HEK293 (cell line): ENCODE data around the gene TSPAN1.

Experiments used
- CTCF ChIA-PET: fragments of 350-600 bp; formaldehyde crosslinking; extraction: SDS; loops from one replicate; lab custom pipeline; 2021; ENCODE audit warnings: antibody characterized with exemption; lab: Yijun Ruan, JAX
- POLR2A ChIA-PET: fragments of 300-600 bp; formaldehyde crosslinking; extraction: SDS; loops from one replicate; lab custom pipeline; 2020; ENCODE audit warnings: antibody characterized with exemption, inconsistent platforms; lab: Yijun Ruan, JAX
- H3K27ac ChIP-seq: fragments of 200-500 bp; sonication (Bioruptor generic); 2 replicates; pipeline ENCODE4 v1.5.1; 2014; ENCODE audit warnings: low read depth, low read length, control low read depth, inconsistent platforms; ENCODE audit errors: extremely low read depth
- H3K36me3 ChIP-seq, 2 experiments: fragments of 200-500 bp in 1 of 2; sonication (Bioruptor generic) in 1 of 2; 1 replicate in 1 of 2; 2 replicates in 1 of 2; pipeline ENCODE4 v1.5.1; 2014 to 2017; ENCODE audit warnings: inconsistent platforms in 2 of 2, low read length in 2 of 2; ENCODE audit not compliant: control insufficient read depth in 2 of 2, insufficient read depth in 1 of 2
- H3K4me1 ChIP-seq: fragments of 200-500 bp; sonication (Bioruptor generic); 2 replicates; pipeline ENCODE4 v1.5.1; 2014; ENCODE audit warnings: mild to moderate bottlenecking, low read length, inconsistent platforms; ENCODE audit not compliant: control insufficient read depth, insufficient read depth
- H3K4me3 ChIP-seq: 2 replicates; pipeline ENCODE4 v1.5.1; 2011; ENCODE audit warnings: low read depth, mild to moderate bottlenecking, control low read depth, low read length, moderate library complexity
- H3K9me3 ChIP-seq: fragments of 200-500 bp; sonication (Bioruptor generic); 2 replicates; pipeline ENCODE4 v1.5.1; 2014; ENCODE audit warnings: low read depth, low read length, inconsistent platforms; ENCODE audit not compliant: control insufficient read depth, insufficient read depth
- HOXC10 ChIP-seq: sonication (generic); formaldehyde crosslinking; IDR thresholded peaks from 2 replicates; pipeline ENCODE4 v1.8.1; 2023; ENCODE audit warnings: mild to moderate bottlenecking, missing genetic modification reagents
- KLF9 ChIP-seq: fragments of 450-650 bp; formaldehyde crosslinking; IDR thresholded peaks from 2 replicates; pipeline ENCODE4 v1.5.1; 2016; ENCODE audit warnings: missing biosample characterization, missing genetic modification characterization, low read depth
- SALL2 ChIP-seq: fragments of 450-650 bp; formaldehyde crosslinking; IDR thresholded peaks from 2 replicates; pipeline ENCODE4 v1.5.0; 2017; ENCODE audit warnings: missing biosample characterization, mild to moderate bottlenecking, missing genetic modification characterization, borderline replicate concordance
- SP3 ChIP-seq: fragments of 450-650 bp; formaldehyde crosslinking; IDR thresholded peaks from 2 replicates; pipeline ENCODE4 v1.5.1; 2016; ENCODE audit warnings: missing biosample characterization, missing genetic modification characterization
- ZBTB21 ChIP-seq: fragments of 450-650 bp; formaldehyde crosslinking; IDR thresholded peaks from 2 replicates; pipeline ENCODE4 v1.5.1; 2017; ENCODE audit warnings: missing biosample characterization, missing genetic modification characterization
- ZNF350 ChIP-seq: fragments of 450-650 bp; formaldehyde crosslinking; IDR thresholded peaks from 2 replicates; pipeline ENCODE4 v1.5.0; 2017; ENCODE audit warnings: missing biosample characterization, mild to moderate bottlenecking, missing genetic modification characterization
- ZNF394 ChIP-seq: fragments of 450-650 bp; formaldehyde crosslinking; IDR thresholded peaks from 2 replicates; pipeline ENCODE4 v1.5.1; 2016; ENCODE audit warnings: missing biosample characterization, missing genetic modification characterization, mild to moderate bottlenecking, moderate library complexity, borderline replicate concordance
- ZNF404 ChIP-seq: fragments of 450-650 bp; formaldehyde crosslinking; IDR thresholded peaks from 2 replicates; pipeline ENCODE4 v1.5.1; 2017; ENCODE audit warnings: missing biosample characterization, missing genetic modification characterization
- ZNF423 ChIP-seq: fragments of 450-650 bp; formaldehyde crosslinking; IDR thresholded peaks from 2 replicates; pipeline ENCODE4 v1.5.1; 2016; ENCODE audit warnings: missing biosample characterization, missing genetic modification characterization
- ZNF426 ChIP-seq: fragments of 450-650 bp; formaldehyde crosslinking; IDR thresholded peaks from 2 replicates; pipeline ENCODE4 v1.5.1; 2017; ENCODE audit warnings: missing biosample characterization, missing genetic modification characterization, mild to moderate bottlenecking, inconsistent platforms, moderate library complexity
- ZNF549 ChIP-seq: fragments of 450-650 bp; IDR thresholded peaks from 2 replicates; pipeline ENCODE4 v1.5.1; 2018; ENCODE audit warnings: missing biosample characterization, missing genetic modification characterization, mild to moderate bottlenecking, inconsistent platforms, moderate library complexity
- ZNF571 ChIP-seq: fragments of 450-650 bp; formaldehyde crosslinking; IDR thresholded peaks from 2 replicates; pipeline ENCODE4 v1.5.0; 2017; ENCODE audit warnings: missing biosample characterization, missing genetic modification characterization
- ZNF610 ChIP-seq: fragments of 450-650 bp; formaldehyde crosslinking; IDR thresholded peaks from 2 replicates; pipeline ENCODE4 v1.5.1; 2016; ENCODE audit warnings: missing biosample characterization, missing genetic modification characterization, borderline replicate concordance
- ZNF624 ChIP-seq: fragments of 450-650 bp; formaldehyde crosslinking; IDR thresholded peaks from 2 replicates; pipeline ENCODE4 v1.5.1; 2017; ENCODE audit warnings: missing biosample characterization, missing genetic modification characterization
- ZNF660 ChIP-seq: fragments of 450-650 bp; IDR thresholded peaks from 2 replicates; pipeline ENCODE4 v1.5.1; 2018; ENCODE audit warnings: missing biosample characterization, mild to moderate bottlenecking, missing genetic modification characterization
- ZNF792 ChIP-seq: fragments of 450-650 bp; formaldehyde crosslinking; IDR thresholded peaks from 2 replicates; pipeline ENCODE4 v1.5.1; 2016; ENCODE audit warnings: missing biosample characterization, missing genetic modification characterization
- TF ChIP-seq, protein P1 (sequence below): fragments of 450-650 bp; formaldehyde crosslinking; IDR thresholded peaks from 2 replicates; pipeline ENCODE4 v1.5.1; 2017; ENCODE audit warnings: missing biosample characterization, missing genetic modification characterization
- TF ChIP-seq, protein P2 (sequence below): fragments of 450-650 bp; formaldehyde crosslinking; IDR thresholded peaks from 2 replicates; pipeline ENCODE4 v1.5.1; 2016; ENCODE audit warnings: missing biosample characterization, missing genetic modification characterization
- TF ChIP-seq, protein P3 (sequence below): fragments of 450-650 bp; formaldehyde crosslinking; IDR thresholded peaks from 2 replicates; pipeline ENCODE4 v1.5.1; 2016; ENCODE audit warnings: missing biosample characterization, missing genetic modification characterization
- TF ChIP-seq, protein P4 (sequence below): fragments of 450-650 bp; formaldehyde crosslinking; IDR thresholded peaks from 2 replicates; pipeline ENCODE4 v1.5.1; 2016; ENCODE audit warnings: missing biosample characterization, missing genetic modification characterization
- TF ChIP-seq, protein P5 (sequence below): fragments of 450-650 bp; formaldehyde crosslinking; IDR thresholded peaks from 2 replicates; pipeline ENCODE4 v1.5.1; 2017; ENCODE audit warnings: missing biosample characterization, missing genetic modification characterization

TSPAN1 gene

DNA sequence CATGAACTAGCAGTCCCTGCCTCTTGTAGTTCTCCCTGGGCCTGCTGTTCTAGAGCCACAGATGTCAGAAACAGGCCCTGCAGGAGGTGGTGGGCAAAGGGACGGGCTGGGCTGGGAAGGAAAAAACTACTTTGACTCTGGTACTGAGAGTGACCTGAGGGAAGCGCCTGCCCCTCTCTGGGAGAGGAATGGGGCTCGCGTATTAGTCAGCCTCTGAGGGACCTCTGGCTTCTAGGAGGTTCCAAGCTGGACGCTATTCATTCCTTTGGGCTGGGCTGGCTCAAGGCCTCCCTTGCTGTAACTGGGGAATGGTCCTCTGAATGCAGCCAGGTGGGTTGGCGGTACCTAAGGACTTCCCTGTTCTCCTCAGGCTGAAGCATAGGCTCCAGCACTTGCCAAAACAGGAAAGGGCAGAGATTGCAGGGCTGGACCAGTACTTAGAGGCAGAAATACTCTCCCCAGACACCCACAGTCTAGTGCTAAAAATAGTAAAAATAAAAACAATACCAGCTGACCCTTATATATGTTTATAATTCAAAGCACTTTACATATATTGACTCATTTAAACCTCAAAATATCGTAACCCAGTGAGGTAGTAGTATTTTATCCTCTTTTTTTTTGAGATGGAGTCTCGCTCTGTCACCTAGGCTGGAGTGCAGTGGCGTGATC, 16.3 kb downstream of the TSPAN1 start (continued):
- TF ChIP-seq, protein P1, sequence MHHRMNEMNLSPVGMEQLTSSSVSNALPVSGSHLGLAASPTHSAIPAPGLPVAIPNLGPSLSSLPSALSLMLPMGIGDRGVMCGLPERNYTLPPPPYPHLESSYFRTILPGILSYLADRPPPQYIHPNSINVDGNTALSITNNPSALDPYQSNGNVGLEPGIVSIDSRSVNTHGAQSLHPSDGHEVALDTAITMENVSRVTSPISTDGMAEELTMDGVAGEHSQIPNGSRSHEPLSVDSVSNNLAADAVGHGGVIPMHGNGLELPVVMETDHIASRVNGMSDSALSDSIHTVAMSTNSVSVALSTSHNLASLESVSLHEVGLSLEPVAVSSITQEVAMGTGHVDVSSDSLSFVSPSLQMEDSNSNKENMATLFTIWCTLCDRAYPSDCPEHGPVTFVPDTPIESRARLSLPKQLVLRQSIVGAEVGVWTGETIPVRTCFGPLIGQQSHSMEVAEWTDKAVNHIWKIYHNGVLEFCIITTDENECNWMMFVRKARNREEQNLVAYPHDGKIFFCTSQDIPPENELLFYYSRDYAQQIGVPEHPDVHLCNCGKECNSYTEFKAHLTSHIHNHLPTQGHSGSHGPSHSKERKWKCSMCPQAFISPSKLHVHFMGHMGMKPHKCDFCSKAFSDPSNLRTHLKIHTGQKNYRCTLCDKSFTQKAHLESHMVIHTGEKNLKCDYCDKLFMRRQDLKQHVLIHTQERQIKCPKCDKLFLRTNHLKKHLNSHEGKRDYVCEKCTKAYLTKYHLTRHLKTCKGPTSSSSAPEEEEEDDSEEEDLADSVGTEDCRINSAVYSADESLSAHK (tag by site-specific recombination) = no peak
- TF ChIP-seq ZNF394 (no peak), ZNF792 (tag by site-specific recombination) (no peak), ZNF404 (tag by site-specific recombination) (no peak), ZNF350 (tag by site-specific recombination) (no peak), ZNF423 (tag by site-specific recombination) (no peak), ZNF549 (tag by site-specific recombination) (no peak), ZNF624 (tag by site-specific recombination) (no peak), KLF9 (no peak), ZNF610 (tag by site-specific recombination) (no peak), HOXC10 (CRISPR knock-in tag) (no peak), SP3 (tag by site-specific recombination) (no peak), SALL2 (tag by site-specific recombination) (no peak)

DNA sequence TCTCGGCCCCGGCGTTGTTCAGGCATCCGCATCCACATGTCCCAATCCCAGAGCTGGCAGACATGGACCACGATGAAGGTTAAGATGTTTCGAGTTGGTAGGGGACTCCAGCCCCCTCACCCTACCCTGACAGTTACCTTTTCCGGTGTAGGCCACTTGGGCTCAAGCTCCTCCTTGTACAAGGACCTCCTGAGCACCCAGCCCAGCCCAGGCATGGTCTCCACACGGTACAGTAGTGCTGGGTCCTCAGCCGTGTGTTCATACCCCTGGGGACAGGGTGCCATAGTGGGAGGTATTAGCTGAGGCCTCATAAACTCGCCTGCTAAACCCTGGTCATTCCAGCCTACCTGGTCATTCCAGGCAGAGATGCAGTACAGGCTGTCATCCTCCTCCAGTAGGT, 17.3 kb downstream of the TSPAN1 start:
- Histone ChIP-seq H3K4me1 (no peaks in the 10 kb centered on the region), H3K9me3 (no peaks in the 10 kb centered on the region), H3K27ac (no peak overlapping the region), H3K4me3 (no peak overlapping the region), H3K36me3 (peaks cover 0 to 98% of the 10 kb centered on the region in 2 experiments; a peak in 1 of 3 replicates)
- POLR2A ChIA-PET = no interaction called here
- TF ChIP-seq, protein P2, sequence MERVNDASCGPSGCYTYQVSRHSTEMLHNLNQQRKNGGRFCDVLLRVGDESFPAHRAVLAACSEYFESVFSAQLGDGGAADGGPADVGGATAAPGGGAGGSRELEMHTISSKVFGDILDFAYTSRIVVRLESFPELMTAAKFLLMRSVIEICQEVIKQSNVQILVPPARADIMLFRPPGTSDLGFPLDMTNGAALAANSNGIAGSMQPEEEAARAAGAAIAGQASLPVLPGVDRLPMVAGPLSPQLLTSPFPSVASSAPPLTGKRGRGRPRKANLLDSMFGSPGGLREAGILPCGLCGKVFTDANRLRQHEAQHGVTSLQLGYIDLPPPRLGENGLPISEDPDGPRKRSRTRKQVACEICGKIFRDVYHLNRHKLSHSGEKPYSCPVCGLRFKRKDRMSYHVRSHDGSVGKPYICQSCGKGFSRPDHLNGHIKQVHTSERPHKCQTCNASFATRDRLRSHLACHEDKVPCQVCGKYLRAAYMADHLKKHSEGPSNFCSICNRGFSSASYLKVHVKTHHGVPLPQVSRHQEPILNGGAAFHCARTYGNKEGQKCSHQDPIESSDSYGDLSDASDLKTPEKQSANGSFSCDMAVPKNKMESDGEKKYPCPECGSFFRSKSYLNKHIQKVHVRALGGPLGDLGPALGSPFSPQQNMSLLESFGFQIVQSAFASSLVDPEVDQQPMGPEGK = no peak
- TF ChIP-seq ZNF660 (no peak), ZNF426 (no peak), ZNF571 (tag by site-specific recombination) (no peak), ZBTB21 (no peak)
- TF ChIP-seq, protein P3, sequence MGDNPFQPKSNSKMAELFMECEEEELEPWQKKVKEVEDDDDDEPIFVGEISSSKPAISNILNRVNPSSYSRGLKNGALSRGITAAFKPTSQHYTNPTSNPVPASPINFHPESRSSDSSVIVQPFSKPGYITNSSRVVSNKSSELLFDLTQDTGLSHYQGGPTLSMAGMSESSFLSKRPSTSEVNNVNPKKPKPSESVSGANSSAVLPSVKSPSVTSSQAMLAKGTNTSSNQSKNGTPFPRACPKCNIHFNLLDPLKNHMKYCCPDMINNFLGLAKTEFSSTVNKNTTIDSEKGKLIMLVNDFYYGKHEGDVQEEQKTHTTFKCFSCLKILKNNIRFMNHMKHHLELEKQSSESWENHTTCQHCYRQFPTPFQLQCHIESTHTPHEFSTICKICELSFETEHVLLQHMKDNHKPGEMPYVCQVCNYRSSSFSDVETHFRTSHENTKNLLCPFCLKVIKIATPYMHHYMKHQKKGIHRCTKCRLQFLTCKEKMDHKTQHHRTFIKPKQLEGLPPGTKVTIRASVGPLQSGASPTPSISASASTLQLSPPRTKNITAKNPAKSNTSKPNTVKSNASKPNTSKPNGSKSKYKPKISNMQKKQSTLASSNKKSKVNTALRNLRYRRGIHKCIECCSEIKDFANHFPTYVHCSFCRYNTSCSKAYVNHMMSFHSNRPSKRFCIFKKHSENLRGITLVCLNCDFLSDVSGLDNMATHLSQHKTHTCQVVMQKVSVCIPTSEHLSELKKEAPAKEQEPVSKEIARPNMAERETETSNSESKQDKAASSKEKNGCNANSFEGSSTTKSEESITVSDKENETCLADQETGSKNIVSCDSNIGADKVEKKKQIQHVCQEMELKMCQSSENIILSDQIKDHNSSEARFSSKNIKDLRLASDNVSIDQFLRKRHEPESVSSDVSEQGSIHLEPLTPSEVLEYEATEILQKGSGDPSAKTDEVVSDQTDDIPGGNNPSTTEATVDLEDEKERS (tag by site-specific recombination) = no peak
- TF ChIP-seq, protein P4, sequence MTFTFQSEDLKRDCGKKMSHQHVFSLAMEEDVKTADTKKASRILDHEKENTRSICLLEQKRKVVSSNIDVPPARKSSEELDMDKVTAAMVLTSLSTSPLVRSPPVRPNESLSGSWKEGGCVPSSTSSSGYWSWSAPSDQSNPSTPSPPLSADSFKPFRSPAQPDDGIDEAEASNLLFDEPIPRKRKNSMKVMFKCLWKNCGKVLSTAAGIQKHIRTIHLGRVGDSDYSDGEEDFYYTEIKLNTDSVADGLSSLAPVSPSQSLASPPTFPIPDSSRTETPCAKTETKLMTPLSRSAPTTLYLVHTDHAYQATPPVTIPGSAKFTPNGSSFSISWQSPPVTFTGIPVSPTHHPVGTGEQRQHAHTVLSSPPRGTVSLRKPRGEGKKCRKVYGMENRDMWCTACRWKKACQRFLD (tag by site-specific recombination) = no peak
- TF ChIP-seq, protein P5, sequence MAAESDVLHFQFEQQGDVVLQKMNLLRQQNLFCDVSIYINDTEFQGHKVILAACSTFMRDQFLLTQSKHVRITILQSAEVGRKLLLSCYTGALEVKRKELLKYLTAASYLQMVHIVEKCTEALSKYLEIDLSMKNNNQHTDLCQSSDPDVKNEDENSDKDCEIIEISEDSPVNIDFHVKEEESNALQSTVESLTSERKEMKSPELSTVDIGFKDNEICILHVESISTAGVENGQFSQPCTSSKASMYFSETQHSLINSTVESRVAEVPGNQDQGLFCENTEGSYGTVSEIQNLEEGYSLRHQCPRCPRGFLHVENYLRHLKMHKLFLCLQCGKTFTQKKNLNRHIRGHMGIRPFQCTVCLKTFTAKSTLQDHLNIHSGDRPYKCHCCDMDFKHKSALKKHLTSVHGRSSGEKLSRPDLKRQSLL (tag by site-specific recombination) = no peak
- CTCF ChIA-PET = interaction anchor here (0.6 to 1.4 kb wide), 3 partner anchors 31 to 681 kb away, joined by 3 to 4 read pairs (median 3); no protein-coding TSS in a partner anchor
